OCI-LY7 (cell line): ENCODE measurements around the gene ANP32E.

Source experiments
- CTCF ChIP-seq: fragments of 200-600 bp; sonication (generic); conservative IDR thresholded peaks from 2 replicates; pipeline ENCODE4 v1.5.1; 2014; ENCODE audit warnings: mild to moderate bottlenecking, antibody characterized with exemption, low read length, moderate library complexity, mixed read lengths
- EZH2phosphoT487 ChIP-seq: fragments of 200-600 bp; sonication (generic); IDR thresholded peaks from 2 replicates; pipeline ENCODE4 v1.6.1; 2018; ENCODE audit warnings: low read depth, borderline replicate concordance, mild to moderate bottlenecking, mixed run types, antibody characterized with exemption, low read length, moderate library complexity, mixed read lengths

GRCh38 chr1:150178548-150178947, 57.4 kb downstream of the ANP32E start:
- no peak for TF ChIP-seq CTCF
- no peak for TF ChIP-seq EZH2phosphoT487
